GM18508 (cell line): Measurements from ENCODE around the gene RAP2A.

Experiments used
- ATAC-seq: cut with Tn5 transposase; IDR thresholded peaks from one replicate; pipeline ENCODE4 v1.9.1; 2021; ENCODE audit warnings: moderate number of reproducible peaks; ENCODE audit not compliant: insufficient read depth, unreplicated experiment

The RAP2A gene

DNA sequence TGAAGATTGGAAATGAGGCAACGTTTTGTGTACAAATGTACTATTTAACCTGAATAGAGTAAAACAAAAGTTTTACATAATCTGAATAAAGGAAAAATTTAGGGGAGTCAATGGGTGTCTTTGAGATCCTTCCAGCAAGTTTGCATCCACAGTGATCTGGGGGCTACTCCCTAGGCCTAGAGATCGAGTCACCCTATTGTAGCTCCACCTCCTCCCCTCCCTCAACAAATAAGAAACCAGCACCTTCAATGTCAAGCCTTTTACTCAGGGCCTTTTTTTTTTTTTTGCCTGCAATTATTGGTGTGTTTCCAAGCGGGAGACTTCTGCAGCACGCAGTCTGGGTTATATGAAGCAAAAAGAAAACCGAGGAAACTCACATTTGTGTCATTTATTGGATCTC is 16.3 kb upstream of the RAP2A start:
- ATAC-seq = no peak

- no peak for ATAC-seq
These were observed 11.6 kb upstream of the RAP2A start for GRCh38 chr13:97422118-97423054.

- no peak for ATAC-seq
These were observed 10.5 kb upstream of the RAP2A start for GRCh38 chr13:97423300-97424045.

GRCh38 chr13:97425590-97425989 is 8.4 kb upstream of the RAP2A start:
- no peak for ATAC-seq

- no peak for ATAC-seq
These were observed 7.3 kb upstream of the RAP2A start for GRCh38 chr13:97426695-97427094.

DNA sequence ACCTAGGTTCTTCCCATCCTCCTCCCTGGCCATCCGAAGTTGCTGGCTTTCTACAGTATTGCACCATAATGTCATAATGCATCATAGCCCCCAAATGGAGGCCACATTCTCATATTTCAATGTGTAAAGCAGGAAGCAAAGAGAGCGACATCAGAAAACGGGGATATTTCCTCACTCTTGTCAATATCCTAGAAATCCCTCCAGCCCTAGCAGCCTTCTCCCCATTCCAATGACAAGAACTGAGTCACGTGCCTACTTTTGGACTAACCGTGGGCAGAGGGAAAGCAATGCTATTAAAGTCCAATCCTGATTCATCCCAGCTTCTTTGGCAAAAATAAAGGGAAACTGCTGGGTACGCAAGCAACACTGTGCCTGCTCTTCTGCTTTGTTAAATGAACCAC is 4.3 kb upstream of the RAP2A start:
- ATAC-seq = no peak

- ATAC-seq = no peak
These were observed 3.7 kb upstream of the RAP2A start for GRCh38 chr13:97430296-97430695.

- no peak for ATAC-seq
These were observed 2.7 kb upstream of the RAP2A start for GRCh38 chr13:97431171-97431764.

DNA sequence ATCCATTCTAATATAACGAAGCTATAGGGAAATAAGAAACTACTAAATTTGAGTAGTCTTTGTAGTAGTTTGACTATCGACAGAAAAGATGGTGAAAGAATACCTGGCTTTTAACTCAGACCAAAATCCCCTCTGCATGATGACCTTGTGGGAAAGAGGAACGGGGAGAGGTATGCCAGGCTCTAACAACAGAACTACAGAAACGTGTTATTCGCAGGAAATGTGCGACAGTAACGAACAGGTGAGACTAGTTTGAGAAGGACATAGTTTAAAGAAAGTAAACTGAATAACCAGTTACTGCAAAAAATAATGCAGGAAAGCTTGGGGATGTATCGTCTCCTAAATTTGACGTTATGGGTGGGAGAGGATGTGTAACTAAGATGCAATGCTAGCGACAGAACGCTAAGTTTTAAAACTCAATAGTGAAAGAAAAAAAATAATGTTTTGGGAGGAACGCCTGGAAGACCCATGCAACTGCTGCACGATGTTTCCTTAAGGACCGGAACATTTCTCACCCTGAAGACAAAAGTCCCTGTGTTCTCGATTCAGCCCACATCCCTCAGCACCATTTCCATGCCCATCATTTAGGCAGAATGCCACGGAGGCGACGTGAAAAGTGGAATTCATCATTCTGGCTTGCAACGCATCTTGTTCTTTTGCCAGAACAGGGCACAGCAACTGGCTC is 1.6 kb upstream of the RAP2A start:
- no peak for ATAC-seq

DNA sequence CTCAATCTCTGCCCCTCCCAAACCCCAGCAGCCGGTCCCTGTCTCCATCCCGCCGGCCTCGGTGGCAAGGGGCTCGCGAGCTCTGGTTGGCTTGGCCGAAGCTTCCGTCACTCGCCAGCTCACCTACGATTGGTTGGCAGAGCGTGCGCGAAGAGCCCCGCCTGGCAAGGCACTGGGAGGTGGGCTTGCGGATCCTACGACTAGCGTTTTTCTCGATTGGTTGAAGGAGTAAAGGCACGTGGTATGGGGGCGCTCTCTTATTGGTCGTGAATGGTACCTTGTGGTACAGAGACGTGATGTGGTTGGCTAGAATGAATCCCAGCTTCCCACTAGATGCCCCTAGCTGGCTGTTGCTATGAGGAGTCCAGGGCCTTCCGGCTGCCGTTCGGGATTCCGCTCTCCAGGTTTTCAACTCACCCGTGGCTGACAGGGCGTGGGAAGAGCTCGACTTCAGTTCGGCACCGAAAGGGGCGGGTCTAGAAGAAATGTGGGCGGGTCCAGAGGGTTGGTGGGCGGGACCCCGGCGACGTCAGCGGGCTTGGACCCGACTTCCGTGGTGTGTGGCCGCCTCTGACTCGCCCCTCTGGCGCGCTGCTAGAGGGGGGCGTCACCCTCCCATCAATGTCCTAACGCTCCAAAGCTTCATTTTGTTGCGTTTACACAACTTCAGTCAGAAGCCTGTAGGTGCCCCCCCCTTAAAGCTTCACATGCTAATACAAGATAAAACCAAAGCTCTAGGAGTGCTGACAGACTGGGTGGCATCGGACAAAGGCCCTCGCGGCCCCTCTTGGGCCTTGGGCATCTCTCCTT is 847 bp upstream of the RAP2A start:
- ATAC-seq = peak; percentile 89

GRCh38 chr13:97434397-97435201 is 630 bp downstream of the RAP2A start:
- ATAC-seq = no peak

DNA sequence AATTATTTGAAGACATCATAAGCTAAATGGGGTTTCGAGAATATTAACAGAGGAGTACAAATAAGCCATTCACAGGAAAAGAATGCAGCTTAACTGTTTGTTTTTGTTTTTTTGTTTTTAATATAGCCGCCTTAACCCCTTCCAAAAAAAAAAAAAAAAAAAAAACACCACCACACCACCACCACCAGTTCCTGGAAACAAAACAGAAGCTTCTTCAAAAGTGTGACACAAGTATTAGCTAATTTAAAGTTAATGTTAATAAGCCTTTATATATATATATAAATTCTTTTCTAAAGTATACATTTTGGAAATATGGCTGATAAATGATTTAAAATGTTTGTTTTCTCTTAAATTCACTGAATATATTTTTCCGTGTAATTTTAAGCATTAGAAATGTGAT is 1.4 kb downstream of the RAP2A start:
- ATAC-seq = no peak

DNA sequence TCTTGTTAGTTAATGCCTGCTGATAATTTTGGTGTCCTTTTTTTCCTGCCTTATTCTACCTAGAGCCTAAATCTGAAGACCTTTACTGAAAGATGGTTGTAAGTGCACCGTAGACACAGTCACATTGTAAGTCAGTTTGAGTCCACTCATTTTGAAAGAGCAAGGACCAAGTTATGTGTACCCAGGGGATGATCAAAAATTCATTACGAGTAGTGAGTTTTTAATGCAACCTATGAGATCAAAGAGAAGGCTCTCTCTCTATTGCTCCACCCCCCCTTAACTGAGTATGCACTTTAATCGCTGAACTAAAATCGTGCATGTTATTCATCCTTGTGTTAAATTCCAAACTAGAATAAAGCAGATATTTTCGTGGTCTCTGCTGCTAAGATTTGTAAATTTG is 1.8 kb downstream of the RAP2A start:
- no peak for ATAC-seq

- no peak for ATAC-seq
These were observed 2.9 kb downstream of the RAP2A start for GRCh38 chr13:97436845-97437244.

- ATAC-seq = no peak
These were observed 3.8 kb downstream of the RAP2A start for GRCh38 chr13:97437729-97438128.

DNA sequence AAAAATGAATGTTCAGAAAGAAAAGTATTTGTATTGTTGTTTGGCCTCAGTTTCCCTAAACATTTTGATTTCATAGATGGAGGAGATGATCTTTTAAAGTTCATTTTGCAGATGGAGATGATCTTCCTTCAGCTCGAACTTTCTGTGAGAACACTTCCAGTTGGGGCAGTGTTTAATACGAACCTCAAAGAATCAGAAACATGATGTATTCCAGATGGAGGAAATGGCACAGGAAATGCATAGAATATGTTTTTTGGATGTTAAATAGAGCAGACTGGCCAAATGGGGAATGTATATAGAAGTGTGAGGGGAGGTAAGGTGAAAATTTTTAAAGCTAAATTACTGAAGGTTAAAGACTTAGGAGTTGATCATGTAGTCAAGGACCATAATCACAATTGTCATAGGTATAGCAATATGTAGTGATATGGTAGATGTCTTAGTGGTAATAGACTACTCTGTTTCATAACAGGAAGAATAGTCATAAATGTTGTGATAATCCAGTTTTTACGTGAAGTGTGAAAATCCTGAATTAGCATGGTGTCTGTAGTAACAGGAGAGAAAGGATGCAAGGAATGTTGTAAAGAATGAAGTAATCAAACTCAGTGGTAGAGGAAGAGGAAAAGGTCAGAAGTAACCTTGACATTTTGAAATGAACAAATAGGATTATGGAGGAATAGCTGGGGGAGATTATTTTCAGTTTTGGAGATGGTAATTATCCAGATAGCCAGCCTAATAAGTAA is 5.1 kb downstream of the RAP2A start:
- ATAC-seq = no peak

GRCh38 chr13:97440598-97441170 is 6.7 kb downstream of the RAP2A start:
- ATAC-seq = no peak

DNA sequence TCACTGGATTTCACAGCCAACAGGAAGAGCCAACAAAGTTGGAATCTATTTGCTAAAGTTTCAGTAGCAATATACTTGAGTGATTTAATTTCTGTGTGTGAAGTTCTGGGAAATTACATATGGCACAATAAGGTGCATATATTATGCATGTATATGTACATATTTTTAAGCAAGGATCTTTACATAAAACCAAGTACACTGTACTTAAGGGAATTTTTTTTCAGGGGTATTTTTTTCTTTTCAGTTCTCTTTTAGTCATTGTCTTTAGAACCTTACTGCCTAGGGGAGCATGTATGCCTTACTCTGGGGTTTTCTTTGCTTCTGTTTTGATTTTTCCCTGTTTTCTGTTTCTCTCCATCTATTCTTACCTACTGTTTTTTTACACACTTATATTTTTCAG is 7.4 kb downstream of the RAP2A start:
- ATAC-seq = peak; percentile 57
